ENCODE data around the gene HPSE2.

The HPSE2 gene

DNA sequence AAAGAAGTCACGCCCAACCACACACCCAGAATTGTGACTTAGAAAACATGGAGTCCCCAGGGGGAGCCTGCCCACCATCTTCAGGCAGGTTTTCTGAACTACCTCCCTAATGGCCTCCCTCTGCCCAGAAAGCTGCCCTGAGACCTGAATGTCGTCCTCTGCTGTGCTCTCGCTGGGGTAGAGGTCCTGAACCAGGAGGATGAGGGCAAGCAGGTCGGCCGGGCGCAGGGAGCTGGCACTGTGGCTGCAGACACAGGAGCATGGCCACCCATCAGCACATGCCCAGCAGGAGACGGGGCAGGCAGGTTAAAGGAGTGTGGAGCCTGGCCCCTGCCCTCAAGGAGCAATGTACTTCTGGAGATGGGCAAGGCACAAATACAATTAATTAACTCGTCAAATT is 805.2 kb downstream of the HPSE2 start:
- no peak for DNase-seq (ENCODE audit: low spot score)

DNA sequence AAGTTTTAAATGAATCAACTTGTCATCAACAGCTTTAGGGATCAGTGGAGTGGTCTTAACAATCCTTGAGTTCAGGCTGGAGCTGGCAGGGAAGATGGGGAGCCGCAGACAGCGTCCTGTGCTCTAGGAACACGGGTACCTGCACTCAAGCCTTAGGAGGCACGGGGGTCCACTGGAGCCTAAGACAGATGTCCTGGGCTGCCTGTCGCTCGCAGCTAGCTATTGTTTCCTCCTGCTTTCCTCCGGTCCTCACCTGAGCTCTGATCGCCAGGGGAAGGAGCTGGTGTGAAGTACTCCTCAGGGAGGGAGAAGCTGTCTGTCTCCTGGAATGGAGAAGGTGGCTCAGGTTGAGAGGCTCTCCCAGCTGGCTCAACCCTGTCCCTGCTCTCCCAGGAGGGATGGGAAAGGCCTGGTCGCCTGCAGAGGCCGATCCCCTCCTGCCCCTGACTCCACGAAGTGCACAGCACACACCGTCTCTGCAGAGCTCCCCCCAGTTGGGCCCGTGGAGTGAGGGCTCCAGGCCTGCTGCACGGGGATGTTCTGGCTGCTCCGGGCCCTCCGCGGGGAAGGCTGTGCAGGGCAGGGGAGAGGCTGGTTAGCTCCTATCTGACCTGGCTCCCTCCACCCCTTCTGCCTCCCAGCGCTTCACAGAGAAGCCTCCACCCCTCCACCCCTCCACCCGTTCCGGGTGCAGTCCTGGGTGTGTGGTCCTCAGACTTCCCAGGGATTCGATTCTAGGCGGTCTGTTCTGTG is 806.2 kb downstream of the HPSE2 start:
- DNase-seq (ENCODE audit: low spot score) = no peak

DNA sequence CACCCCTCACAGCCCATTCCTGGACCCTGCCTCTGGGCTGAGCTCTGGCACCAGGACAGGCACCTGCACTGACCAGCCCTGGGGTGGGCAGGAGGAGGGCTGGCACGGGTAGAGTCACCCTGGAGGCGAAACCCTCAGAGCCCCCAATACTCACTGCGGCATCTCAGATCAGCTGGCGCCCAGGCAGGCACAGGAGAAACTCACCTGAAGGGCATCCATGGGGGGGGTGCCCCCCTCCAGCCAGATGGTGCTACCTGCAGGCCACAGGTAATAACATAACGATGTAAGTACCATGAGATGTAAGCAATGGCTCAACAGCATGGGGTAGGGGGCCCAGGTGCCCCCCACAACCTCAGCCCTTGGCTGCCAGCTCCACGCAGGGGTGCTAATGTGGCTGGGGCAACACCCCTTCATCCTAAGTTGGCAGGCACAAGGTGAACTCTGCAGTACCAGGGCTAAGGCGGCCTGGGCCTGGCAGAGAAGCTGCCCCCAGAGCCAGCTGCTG is 808.6 kb downstream of the HPSE2 start:
- DNase-seq (ENCODE audit: low spot score) = no peak

DNA sequence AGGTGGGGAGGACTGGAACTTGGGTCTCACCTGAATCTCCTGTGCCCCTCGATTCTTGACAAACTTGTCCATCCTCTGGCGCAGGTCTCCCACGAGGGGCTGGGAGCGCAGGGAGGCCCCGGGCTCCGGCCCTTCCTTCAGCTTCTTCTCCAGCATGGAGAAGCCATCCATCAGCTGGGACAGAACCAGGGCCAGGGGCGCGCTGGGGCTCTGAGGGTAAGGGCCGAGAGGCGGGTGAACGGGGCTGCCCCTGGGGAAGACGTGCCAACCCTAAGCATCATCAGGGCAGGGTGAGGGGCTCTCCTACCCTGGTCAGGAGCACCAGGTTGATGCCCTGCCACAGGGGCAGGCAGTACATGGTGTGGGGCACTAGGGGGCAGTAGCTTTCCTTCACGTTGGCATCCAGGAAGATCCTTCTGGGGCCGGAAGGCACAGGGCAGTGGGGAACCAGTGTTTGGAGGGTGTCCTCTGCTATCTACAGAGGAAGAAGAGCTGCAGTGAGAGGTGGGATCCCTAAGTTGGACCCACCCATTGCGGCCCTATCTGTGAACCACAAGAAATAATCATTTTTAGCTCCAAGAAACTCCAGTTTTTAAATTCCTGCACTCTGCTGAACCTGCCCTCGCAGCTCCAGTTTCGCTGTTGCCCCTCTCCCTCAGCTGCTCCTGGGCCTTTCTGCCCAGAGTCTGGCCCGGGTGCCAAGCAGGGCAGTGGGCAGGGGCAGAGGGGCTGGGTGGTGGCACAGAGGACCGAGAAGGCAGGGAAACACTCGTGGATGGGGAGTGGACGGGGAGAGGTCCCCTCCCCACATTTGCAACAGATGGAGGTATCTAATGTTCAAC is 809.9 kb downstream of the HPSE2 start:
- DNase-seq (ENCODE audit: low spot score) = no peak

DNA sequence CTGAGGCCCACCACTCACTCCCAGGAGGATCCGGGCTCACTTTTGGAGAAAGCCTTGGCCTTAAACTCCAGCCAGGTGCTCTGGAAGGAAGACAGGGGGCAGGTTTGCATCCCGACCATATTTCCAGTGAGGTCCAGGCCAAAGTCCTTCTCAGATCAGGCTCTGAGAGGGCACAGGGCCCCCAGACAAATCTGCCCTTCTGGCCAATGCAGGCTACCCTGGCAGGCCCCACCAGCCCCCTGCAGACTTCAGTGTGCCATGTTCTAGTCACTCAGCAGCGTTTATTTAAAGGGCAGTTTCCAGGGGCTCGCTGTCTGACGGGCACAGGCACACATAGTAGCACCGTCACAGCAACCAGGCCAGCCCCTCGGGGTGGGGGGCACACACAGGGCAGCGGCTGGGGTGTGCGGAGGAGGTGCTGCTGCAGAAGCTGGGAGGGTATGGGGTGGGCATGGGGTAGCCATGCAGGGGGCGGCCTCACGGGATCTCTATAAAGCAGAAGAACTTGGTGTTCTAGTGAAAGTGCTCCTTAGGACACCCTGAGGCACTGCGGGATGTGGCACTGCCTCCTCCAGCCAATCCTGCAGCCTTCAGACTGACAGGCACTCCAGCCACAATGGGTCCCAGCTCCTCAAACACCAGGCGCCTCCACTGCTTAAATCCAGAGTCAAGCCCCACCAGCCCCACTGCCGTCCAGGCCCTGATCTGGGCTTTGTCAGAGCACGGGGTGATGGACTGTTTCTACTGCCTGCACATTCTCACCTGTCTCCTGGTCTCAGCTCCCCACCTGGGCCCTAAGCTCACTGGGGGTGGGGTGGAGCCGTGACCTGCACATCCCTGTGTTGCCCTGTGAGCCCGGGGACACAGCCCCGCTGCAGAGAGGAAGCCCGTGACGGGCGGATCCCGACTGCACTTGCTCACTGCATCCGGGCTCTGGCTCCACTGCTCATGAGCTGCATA is 811.1 kb downstream of the HPSE2 start:
- DNase-seq (ENCODE audit: low spot score) = no peak

DNA sequence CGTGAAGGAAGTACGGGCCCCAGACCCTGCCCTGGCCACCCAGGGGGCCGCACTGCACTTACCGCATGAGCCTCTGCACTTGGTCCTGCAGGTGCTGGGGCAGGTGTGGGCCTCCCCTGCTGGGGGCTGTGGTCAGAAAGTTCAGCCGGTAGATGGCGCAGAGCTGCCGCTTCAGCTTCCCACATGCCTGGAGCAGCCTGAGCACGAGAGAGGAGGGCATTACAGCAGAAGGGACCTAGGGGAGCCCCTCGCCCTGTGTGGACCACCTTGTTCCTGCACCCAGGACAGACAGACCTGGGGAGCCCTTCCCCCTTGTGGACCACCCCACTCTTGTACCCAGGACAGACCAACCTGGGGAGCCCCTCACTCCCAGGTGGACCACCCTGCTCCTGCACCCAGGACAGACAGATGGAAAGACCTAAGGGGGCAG is 811.9 kb downstream of the HPSE2 start:
- no peak for DNase-seq (ENCODE audit: low spot score)

DNA sequence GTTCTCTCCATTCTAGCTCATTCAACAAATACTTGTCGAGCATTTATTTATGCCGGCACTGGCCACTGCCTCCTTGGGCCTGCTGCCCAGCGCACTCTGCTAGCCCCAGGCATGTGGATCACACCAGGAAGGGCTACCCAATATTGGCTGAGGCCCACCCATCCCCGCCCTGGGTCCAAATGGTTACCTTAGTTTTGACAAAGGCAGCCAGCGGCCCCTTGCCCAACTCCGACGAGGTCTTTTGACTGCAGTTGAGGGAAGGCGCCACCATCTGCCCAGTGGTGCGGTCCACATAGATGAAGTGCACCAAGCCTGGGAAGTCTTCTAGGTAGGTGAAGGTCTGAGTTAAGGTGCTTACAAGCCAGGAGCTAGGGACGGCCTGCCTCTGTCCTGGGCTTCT is 813.5 kb downstream of the HPSE2 start:
- DNase-seq (ENCODE audit: low spot score) = no peak

DNA sequence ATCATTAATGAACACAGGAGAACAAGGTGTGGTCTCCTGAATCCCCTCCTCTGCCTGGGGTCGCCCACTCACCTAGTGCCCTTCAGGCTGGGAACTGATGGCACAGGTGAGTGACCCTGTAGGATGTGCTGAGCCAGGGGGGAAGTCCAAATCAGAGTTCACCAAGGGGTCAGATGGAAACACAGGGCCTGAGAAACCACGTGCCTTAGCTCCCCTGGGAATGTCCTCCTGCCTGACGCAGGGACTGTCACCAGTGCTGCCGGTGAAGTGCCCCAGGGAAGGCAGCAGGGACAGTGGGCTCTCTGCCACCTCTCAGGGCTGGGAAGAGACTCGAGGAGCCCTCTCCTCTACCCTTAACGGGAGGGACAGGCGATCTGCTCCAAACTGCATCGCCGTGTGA is 814.9 kb downstream of the HPSE2 start:
- no peak for DNase-seq (ENCODE audit: low spot score)

DNA sequence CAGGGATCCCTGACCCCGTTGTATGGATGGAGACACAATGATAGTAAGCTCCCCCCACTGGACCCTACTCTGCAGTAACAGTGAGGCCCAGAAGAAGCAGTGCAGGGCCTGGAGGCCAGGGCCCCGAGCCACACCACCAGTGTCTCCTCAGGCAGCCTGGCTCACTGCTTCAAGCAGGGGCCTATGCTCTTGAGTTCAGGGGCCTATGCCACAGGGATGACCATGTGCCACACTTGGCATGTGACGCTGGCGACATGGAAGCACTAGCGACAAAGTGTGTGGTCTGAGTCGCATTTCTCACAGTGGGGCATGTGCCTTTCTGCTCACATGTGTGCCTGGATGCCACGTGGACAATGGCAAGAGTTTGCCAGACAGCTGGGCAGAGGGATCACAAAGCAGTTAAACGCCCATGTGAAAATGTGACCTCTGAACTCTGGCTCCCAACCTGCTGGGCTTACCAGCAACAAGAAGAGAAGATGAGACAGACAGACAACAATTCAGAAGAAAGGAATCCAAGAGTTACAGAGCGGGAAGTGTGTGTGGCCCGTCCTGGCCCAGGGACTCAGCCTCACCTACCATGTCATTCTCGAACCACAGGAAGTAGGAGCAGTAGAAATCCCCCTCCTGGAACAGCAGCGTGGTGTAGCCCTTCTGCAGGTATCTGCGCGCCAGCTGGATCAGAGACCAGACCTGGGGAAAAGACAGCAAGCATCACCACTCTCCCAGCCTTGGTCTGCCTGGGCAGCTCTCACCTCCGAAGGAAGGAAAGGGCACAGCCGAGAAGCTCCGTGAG is 816.0 kb downstream of the HPSE2 start:
- no peak for DNase-seq (ENCODE audit: low spot score)

DNA sequence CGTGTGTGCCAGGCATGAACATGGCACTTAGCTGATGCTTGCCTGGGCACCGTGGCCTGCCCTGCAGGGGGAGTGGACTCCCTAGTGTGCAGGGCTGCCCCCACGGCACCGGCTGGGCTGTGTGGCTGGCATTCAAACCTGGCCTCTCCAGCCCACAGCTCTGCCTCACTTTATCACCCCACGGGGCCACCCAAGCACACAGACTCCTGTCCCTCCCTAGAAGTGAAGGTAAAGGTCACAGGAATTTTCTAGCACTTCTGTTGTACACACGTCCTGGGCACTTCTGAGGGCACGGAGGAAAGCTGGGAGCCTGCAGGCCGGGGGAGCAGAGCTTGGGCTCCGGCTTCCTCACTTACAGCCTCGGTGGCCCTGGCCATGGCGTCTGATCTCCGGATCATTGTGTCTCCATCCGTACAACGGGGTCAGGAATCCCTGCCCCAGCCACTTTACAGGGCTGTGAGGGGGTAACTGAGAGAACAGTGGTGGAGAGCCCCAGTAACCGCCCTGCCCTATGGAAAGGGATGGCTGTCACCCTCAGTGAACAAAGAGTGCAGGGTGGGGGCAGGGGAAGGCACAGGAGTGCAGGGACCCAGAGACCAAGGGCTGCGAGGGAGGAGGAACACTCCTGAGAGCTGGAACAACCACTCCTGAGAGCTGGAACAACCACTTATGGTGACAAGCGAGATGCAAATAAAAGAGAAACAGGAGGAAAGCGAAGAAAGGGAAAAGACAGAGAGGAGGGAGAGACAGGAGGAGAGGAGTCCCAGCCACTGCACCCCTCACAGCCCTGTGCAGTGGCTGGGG is 816.8 kb downstream of the HPSE2 start:
- no peak for DNase-seq (ENCODE audit: low spot score)

DNA sequence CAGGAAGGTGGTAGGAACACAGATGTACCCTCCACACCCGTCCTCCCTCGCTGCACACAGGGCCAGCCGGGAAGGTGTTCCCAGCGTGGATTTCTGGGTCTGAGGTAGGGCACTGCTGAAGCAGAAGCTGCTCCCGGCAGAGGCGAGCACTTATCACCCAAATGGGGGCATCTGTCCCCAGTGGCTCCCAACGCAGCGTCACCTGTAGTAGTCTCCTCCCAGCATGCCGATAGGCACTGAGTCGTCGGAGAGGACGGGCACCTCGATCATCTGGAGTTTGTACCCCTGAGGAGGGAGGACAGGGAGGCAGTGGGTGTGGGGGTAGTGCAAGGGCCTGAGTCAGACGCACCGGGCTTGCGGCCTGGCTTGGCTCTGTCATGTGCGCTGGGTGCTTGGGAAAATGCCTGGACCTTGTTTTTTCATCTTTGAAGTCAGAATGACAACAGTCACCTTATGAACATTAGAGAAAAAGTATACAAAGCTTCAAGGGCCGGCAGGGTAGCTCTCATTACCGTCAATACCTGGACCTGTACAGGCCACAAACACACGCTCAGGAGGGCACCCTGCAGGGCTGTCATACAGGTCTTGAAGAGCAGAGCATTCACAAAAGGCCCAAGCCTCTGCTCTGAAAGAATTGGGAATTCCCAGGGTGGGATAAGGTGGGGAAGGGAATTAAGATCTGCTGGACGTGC is 817.5 kb downstream of the HPSE2 start:
- DNase-seq (ENCODE audit: low spot score) = no peak

DNA sequence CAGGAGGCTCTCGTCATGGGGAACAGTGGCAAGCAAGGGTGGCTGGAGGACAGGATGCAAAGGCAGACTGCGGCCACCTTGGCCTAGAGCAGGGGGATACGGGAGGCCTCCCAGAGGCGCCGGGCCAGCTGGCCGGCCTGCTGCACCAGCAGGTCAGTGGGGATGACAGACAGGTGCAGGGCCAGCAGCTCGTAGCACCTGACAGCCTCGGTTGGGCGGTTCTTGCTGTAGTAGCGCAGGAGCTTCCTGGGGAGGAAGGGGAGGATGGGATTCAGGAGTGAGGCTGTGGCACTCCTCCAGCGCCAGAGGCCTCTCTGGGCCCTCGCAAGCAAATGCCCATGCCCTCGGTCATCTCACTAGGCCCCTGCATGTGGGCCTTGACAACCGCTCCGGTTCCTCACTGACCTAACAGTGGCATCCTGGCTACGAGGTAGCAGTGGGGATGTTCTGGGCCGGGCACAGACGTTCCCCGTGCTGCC is 818.1 kb downstream of the HPSE2 start:
- DNase-seq (ENCODE audit: low spot score) = no peak

DNA sequence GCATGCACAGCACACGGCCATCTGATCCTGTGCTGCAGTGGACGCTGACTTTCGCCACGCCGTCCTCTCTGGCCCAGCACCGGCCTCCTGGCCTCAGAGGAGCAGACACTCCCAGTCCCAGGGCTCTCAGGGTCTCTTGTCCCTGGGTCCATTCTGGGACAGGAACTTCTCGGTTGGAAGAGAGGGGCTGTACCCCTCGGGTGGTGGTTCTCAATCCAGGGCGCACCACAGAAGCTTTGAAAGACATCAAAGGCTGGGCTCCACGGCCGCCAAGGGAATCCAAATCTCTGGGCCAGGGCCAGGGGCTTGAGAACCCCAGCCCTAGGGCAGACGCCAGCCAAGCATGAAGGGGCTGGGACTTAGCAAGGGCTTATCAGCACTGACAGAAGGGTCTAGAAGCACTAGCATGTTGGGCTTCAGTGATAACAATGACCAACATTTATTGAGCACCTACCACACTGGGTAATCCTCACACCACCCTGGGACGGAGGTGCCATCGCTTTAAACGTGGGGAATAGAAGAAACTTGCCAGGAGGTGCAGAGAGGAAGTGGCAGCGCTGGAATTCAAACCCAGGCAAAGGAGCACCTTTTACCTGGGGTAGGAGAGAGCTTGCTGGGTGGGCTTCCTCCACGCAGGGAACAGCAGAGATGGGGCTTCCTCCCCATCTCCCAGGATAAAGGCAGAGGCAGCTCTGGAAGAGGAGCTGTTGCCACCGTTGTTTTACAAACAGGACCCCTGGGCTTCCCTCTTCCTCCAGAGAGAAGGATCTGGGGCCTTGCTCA is 818.9 kb downstream of the HPSE2 start:
- DNase-seq (ENCODE audit: low spot score) = no peak

DNA sequence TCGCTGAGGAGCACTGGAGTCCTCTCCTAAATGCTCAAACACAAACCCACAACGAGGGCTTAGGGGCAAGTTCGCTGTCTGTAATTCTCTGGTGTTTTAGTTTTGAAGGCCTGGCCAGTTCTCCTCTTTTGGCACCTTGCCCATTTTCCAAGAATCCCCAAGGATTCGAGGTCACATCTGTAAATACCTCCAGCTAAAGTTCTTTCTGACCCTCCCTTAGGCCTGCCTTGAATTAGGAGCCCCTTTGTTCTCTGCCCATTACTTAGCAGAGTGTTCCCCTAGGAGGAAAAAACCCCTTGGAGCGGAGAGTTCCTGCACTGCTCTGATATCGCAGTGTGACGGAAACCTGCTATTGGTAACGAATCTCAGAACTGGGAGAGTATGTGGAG is 819.9 kb downstream of the HPSE2 start:
- no peak for DNase-seq (ENCODE audit: low spot score)

DNA sequence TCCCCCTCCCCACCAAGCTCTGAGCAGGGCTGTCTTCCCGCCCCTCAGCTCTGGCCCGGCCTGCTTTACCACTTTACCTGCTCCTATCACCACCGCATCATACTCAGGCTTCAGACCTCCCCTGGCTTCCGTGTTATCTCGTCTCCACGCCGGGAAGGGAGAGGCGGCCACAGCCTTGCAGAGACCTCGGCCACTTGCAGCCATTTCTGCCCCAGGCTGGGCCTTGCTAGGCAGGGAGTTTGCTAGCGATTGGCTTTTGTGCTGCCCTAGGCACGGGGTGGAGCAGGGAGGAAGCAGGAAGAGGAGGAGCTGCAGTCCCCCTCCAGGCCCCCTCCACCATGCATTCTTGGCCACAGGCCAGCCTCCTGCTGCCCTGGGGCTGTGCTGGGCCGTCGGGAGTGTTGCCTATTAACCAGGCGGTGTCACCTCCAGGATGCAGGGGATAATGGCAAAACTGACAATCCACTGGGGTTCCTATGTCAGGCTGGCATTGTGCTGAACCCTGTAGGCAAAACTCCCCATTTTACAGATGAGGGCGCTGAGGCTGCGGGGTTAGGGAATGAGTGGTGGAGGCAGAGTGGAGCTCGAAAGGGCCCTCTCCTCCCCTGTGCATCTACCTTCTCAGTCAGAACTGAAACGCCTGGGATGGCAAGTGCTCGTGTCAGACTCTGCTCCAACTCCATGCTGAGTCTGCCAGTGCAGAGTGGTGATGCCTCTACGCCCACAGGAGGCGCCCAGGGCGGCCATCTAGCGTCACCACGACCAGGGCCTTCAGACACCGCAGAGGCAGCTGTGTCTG is 820.5 kb downstream of the HPSE2 start, which contains the start of gene PYROXD2:
Gene PYROXD2, minus strand, starts transcription at position 251 of the 799 bp plus-strand sequence. Its CDS starts 47 bp downstream, at position 204.
- peak; percentile 82 for DNase-seq (ENCODE audit: low spot score)

DNA sequence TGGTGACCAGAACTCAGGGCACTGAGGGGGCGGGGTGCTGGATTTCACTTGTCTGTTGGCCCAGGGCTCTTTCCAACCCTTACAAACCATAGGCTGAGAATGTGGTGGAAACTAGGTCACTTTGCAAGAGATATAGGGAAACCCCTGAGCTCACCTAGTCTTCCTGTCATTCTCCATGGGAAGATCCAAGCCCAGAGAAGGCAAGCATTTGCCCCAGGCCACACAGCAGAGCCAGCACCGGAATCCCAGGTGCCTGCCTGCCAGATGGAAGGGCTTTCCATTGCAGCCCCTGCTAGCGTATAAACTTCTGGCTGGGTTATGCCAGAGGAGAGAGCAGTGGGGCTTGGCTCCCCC is 821.1 kb downstream of the HPSE2 start:
- DNase-seq (ENCODE audit: low spot score) = no peak

DNA sequence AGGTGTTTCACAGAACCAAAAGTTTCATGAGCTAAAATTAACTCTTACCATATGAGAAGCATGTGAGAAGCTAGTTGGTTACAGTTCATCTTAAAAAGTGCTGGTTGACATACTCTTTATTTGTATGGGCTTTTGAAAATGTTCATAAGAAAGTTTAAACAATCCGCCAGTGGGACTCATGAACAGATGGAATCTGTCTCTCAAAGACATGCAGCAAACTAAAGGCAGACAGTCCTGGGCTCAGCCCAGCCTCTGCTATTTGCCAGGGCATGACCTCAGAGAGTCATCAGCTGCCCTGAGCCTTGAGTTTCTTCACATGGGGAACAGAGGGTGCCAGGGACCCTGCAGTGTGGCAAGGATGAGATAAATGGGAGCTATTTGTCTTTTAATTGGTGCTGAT is 823.9 kb downstream of the HPSE2 start:
- DNase-seq (ENCODE audit: low spot score) = no peak

DNA sequence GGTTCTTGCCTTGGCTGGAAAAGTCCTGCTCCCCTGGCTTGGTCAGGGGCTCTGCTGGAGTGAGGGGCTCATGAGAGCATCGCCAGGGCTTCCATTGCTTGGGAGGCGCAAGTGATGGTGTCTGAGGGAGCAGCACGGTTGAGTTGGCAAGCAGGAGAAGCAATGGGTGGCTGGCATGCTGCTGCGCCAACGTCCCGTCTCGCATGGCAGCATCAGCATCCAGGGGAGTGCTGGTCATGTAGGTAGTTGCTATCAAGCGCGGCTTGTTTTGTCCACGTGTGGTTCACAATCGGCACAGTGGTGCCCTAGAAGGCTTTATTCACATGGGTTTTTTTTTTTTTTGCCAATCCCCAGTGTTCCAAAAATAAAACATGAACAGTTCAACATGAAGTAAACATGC is 824.5 kb downstream of the HPSE2 start:
- DNase-seq (ENCODE audit: low spot score) = no peak

All from putamen (tissue), 1 donor.